Transverse colon (tissue), 4 donors: Measurements from ENCODE around the gene SLC9B1.
"Not testable (repeated sequence)": the region's sequence is repeated elsewhere in the genome, so short reads cannot be mapped to it uniquely, and the experiment has no call there.

Source experiments
- CTCF ChIP-seq, 5 experiments: fragments of 200-600 bp in 3 of 5; fragments of 450-650 bp in 2 of 5; sonication (generic) in 3 of 5; IDR thresholded peaks; 1 replicate in 2 of 5; 2 replicates in 3 of 5; pipeline ENCODE4 v1.5.1; 2016 to 2017; ENCODE audit warnings: antibody characterized with exemption in 5 of 5, inconsistent platforms in 3 of 5, mild to moderate bottlenecking in 2 of 5, moderate library complexity in 1 of 5
- EP300 ChIP-seq: sonication (generic); formaldehyde crosslinking; IDR thresholded peaks from one replicate; pipeline ENCODE4 v1.6.1; 2017; ENCODE audit warnings: antibody characterized with exemption, low read depth
- POLR2A ChIP-seq: fragments of 450-650 bp; IDR thresholded peaks from one replicate; pipeline ENCODE4 v1.6.1; 2016; ENCODE audit warnings: antibody characterized with exemption, mild to moderate bottlenecking, moderate library complexity
- POLR2AphosphoS5 ChIP-seq, 3 donors: sonication (generic); formaldehyde crosslinking; IDR thresholded peaks; one replicate each; pipeline ENCODE4 v1.6.1; 2016; ENCODE audit warnings: antibody characterized with exemption in 3 of 3

GRCh38 chr4:102888570-102888969 lies 130.9 kb downstream of the SLC9B1 start:
- not testable (repeated sequence) for TF ChIP-seq POLR2A; POLR2AphosphoS5 (IDR thresholded peaks at IDR 0.05); CTCF (IDR thresholded peaks at IDR 0.05); EP300
